Lower leg skin (tissue), 3 donors: Measurements from ENCODE around the gene FYTTD1.

Experiments
- CTCF ChIP-seq, 3 donors: fragments of 450-650 bp; IDR thresholded peaks; one replicate each; pipeline ENCODE4 v1.5.1; 2016; ENCODE audit warnings: antibody characterized with exemption in 3 of 3, mild to moderate bottlenecking in 3 of 3, moderate library complexity in 2 of 3
- POLR2A ChIP-seq, 2 donors: fragments of 450-650 bp; IDR thresholded peaks; one replicate each; pipeline ENCODE4 v1.6.1; 2016 to 2017; ENCODE audit warnings: antibody characterized with exemption in 2 of 2, mild to moderate bottlenecking in 1 of 2, moderate library complexity in 1 of 2

- TF ChIP-seq CTCF (IDR thresholded peaks at IDR 0.05) = no peak
- TF ChIP-seq POLR2A (IDR thresholded peaks at IDR 0.05) = no peak
Observed at GRCh38 chr3:197742787-197743186, 6.9 kb upstream of the FYTTD1 start.
